Measurements from ENCODE around the gene G6PC3. TPM values are rescaled to one million over a fixed set of nuclear protein-coding genes. Genes with fewer than 3 reads are reported as not detected.

The G6PC3 gene
- total and polyA plus RNA-seq, 2 donors (not counting 3 experiments of a cell fraction or from before 2014, with no cell fraction given), result 78.4 to 194 TPM

DNA sequence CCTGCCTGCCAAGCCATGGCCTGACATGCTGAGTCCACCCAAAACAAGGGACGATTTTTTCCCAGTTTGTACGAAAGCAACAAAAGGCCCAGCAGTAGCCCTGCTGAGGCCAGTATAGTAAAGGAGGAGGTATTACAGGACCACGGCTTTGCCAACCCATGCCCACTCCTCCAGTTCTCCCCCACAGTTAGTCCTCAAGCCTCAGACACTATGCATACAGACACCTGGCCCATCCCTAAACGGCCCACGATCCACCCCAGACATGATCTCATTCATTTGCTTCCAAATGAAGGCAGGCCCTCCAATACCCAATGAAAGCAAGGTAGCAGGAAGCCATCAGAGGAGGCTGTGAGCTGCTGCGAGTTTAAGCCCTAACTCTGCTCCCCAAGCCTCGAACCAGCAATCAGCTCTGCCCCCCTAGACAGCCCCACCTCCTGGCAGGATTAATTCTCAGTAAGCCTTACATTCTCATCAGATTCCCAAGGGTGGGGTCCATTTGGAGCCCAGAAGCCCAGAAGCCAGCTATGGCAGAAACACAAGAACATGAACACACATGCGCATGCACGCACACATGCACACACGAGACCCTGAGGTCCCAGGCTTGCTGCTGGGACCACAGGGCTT lies 48.0 kb downstream of the G6PC3 start:
- ChIA-PET POLR2A (no interaction called here), CTCF (interaction anchor here (1.4 kb wide), 2 partner anchors 77 to 125 kb away, joined by 3 read pairs; no protein-coding TSS in a partner anchor)
- dilution Hi-C loops (cut with MboI; ENCODE audit: extremely low pct_ligation_motif_present, low sequenced_read_pairs), result no loop called here
- Histone ChIP-seq H3K4me2 (ENCODE audit: insufficient read depth, low read length) (no peak overlapping the region), H3K79me2 (ENCODE audit: control insufficient read depth, insufficient read depth, low read length) (no peaks in the 10 kb centered on the region), H3K27ac (ENCODE audit: insufficient read depth, low read depth, low read length) (no peak overlapping the region), H3K9ac (replicated peaks; ENCODE audit: extremely low read depth, insufficient read depth, low read length) (no peak overlapping the region), H3K36me3 (ENCODE audit: control insufficient read depth in 2 of 2, extremely low read depth in 1 of 2, insufficient read depth in 2 of 2, low read length in 2 of 2) (peaks cover 0 to 7% of the 10 kb centered on the region in 2 experiments), H4K20me1 (replicated peaks; ENCODE audit: control insufficient read depth, extremely low read depth, insufficient read depth, low read length) (no peaks in the 10 kb centered on the region), H3K9me3 (replicated peaks; ENCODE audit: control insufficient read depth, insufficient read depth, low read length) (no peaks in the 10 kb centered on the region), H3K4me3 (replicated peaks in 1 of 3; ENCODE audit: insufficient read depth in 1 of 3, low read depth in 1 of 3, low read length in 3 of 3) (no peak overlapping the region), H3K27me3 (ENCODE audit: control insufficient read depth in 2 of 2, insufficient read depth in 2 of 2, low read length in 2 of 2) (peaks cover 2 to 7% of the 10 kb centered on the region in 2 experiments), H2AFZ (ENCODE audit: low read depth, low read length) (no peak overlapping the region), H3K4me1 (ENCODE audit: control insufficient read depth, extremely low read depth, insufficient read depth, low read length) (peaks cover 7% of the 10 kb centered on the region), H3K9me1 (replicated peaks; ENCODE audit: control insufficient read depth, extremely low read depth, insufficient read depth, low read length) (no peaks in the 10 kb centered on the region)
- FAIRE-seq, result no peak
- no peak for TF ChIP-seq FOS (IDR thresholded peaks at IDR 0.05; ENCODE audit: borderline replicate concordance, insufficient read depth, low read length)
- TF ChIP-seq MYC (IDR thresholded peaks at IDR 0.05; ENCODE audit: low read depth, low read length), result no peak
- TF ChIP-seq, protein P1, sequence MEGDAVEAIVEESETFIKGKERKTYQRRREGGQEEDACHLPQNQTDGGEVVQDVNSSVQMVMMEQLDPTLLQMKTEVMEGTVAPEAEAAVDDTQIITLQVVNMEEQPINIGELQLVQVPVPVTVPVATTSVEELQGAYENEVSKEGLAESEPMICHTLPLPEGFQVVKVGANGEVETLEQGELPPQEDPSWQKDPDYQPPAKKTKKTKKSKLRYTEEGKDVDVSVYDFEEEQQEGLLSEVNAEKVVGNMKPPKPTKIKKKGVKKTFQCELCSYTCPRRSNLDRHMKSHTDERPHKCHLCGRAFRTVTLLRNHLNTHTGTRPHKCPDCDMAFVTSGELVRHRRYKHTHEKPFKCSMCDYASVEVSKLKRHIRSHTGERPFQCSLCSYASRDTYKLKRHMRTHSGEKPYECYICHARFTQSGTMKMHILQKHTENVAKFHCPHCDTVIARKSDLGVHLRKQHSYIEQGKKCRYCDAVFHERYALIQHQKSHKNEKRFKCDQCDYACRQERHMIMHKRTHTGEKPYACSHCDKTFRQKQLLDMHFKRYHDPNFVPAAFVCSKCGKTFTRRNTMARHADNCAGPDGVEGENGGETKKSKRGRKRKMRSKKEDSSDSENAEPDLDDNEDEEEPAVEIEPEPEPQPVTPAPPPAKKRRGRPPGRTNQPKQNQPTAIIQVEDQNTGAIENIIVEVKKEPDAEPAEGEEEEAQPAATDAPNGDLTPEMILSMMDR (IDR thresholded peaks at IDR 0.05; ENCODE audit: extremely low read depth in 1 of 2, insufficient read depth in 1 of 2, low read depth in 1 of 2, low read length in 2 of 2), result no peak
- TF ChIP-seq JUN (IDR thresholded peaks at IDR 0.05; ENCODE audit: borderline replicate concordance, insufficient read depth, insufficient read length, low read depth), result no peak
- TF ChIP-seq POLR2AphosphoS5 (IDR thresholded peaks at IDR 0.05; ENCODE audit: insufficient read depth, low read depth, low read length), result no peak
- TF ChIP-seq, protein P2, sequence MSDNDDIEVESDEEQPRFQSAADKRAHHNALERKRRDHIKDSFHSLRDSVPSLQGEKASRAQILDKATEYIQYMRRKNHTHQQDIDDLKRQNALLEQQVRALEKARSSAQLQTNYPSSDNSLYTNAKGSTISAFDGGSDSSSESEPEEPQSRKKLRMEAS (IDR thresholded peaks at IDR 0.05; ENCODE audit: insufficient read depth, insufficient read length), result no peak
- no peak for TF ChIP-seq GATA2 (IDR thresholded peaks at IDR 0.05; ENCODE audit: insufficient read depth, insufficient read length, low read depth, low read length)
- TF ChIP-seq EZH2 (IDR thresholded peaks at IDR 0.05; ENCODE audit: borderline replicate concordance, low read depth, low read length, severe bottlenecking), result no peak
- TF ChIP-seq POLR2A (IDR thresholded peaks at IDR 0.05; ENCODE audit: low read depth, low read length), result no peak
- no TSS peak for BruUV-seq (replicated peaks)
- no peak for DNase-seq (ENCODE audit: low read depth, low spot score)
- intact Hi-C loops (cut with micrococcal nuclease), result loop anchor here (10.0 kb wide), 1 partner anchor 114 kb away; the partner anchor contains the start of gene NAGS

Data from endothelial cell of umbilical vein (primary cell).